Spleen (tissue), 11 donors: ENCODE data around the gene TMEM37. TPM values are rescaled to one million over a fixed set of nuclear protein-coding genes. Genes with fewer than 3 reads are reported as not detected.

Experiments used
- DNase-seq: peaks from one replicate; pipeline ENCODE4 v3.0.0-alpha.2; 2020
- H3K27ac ChIP-seq, 8 donors: fragments of 200-600 bp; sonication (generic) in 7 of 8; 1 replicate in 4 of 8; 2 replicates in 4 of 8; pipeline versions ENCODE4 v1.5.0 to v1.8.0; 2016 to 2021; ENCODE audit warnings: inconsistent platforms in 4 of 8, mild to moderate bottlenecking in 4 of 8, moderate library complexity in 1 of 8
- H3K27me3 ChIP-seq, 7 donors: fragments of 200-600 bp; sonication (generic) in 6 of 7; replicated peaks in 1 of 7; 1 replicate in 4 of 7; 2 replicates in 3 of 7; pipeline versions ENCODE4 v1.5.0 to v1.8.0; 2016 to 2021; ENCODE audit warnings: inconsistent platforms in 3 of 7, mild to moderate bottlenecking in 1 of 7
- H3K36me3 ChIP-seq, 6 donors: fragments of 200-600 bp; sonication (generic) in 5 of 6; 1 replicate in 4 of 6; 2 replicates in 2 of 6; pipeline versions ENCODE4 v1.5.0 to v1.8.0; 2016 to 2021; ENCODE audit warnings: inconsistent platforms in 2 of 6
- H3K4me1 ChIP-seq, 6 donors: fragments of 200-600 bp; sonication (generic) in 5 of 6; 1 replicate in 3 of 6; 2 replicates in 3 of 6; pipeline versions ENCODE4 v1.5.0 to v1.8.0; 2016 to 2021; ENCODE audit warnings: inconsistent platforms in 3 of 6
- H3K4me3 ChIP-seq, 8 donors: fragments of 200-600 bp; sonication (generic) in 7 of 8; 1 replicate in 4 of 8; 2 replicates in 4 of 8; pipeline versions ENCODE4 v1.5.0 to v1.8.0; 2016 to 2021; ENCODE audit warnings: inconsistent platforms in 4 of 8, mild to moderate bottlenecking in 4 of 8, moderate library complexity in 2 of 8
- H3K9me3 ChIP-seq, 8 donors: fragments of 200-600 bp; sonication (generic) in 7 of 8; 1 replicate in 4 of 8; 2 replicates in 4 of 8; pipeline versions ENCODE4 v1.5.0 to v1.8.0; 2016 to 2021; ENCODE audit warnings: inconsistent platforms in 4 of 8
- POLR2A ChIP-seq, 3 donors: fragments of 450-650 bp; IDR thresholded peaks; one replicate each; pipeline ENCODE4 v1.5.1; 2017; ENCODE audit warnings: antibody characterized with exemption in 3 of 3, mild to moderate bottlenecking in 1 of 3
- POLR2AphosphoS5 ChIP-seq, 3 donors: sonication (generic); formaldehyde crosslinking; IDR thresholded peaks; one replicate each; pipeline ENCODE4 v1.5.1; 2017; ENCODE audit warnings: antibody characterized with exemption in 3 of 3
- WGBS, 5 donors: extraction: QIAGEN DNeasy Blood & Tissue Kit in 3 of 5; methylation state at CpG; one replicate each; pipeline versions ENCODE4 v1.1.5 to v1.1.7; 2013 to 2018; 5-methylcytosine and 5-hydroxymethylcytosine counted together
- intact Hi-C: fragments of 100-400 bp; cut with DNase I; formaldehyde crosslinking; loops from one replicate; pipeline ENCODE4 v1.15.0; 2023; ENCODE audit warnings: low total_unique reads
- polyA plus RNA-seq, 3 donors: library from polyadenylated mRNA; stranded (reverse); fragments of 200-250 nt; gene quantifications; one replicate each; pipeline ENCODE4 v1.2.1, GENCODE V29; 2013
- total RNA-seq, 7 donors: library from RNA; depleted of rRNA in 3 of 7; stranded (reverse); fragments of >200 nt in 3 of 7; fragmentation: NEBNext Ultra II Directional in 4 of 7; extraction: Animal tissue kit (Norgen Biotek cat#: 25700) in 4 of 7; gene quantifications; one replicate each; pipeline versions ENCODE4 v1.1.0 to v1.2.1, GENCODE V29; 2016 to 2021
- TF ChIP-seq, protein P1 (sequence below), 11 experiments: fragments of 200-600 bp in 7 of 11; fragments of 450-650 bp in 4 of 11; sonication (generic) in 4 of 11; IDR thresholded peaks in 8 of 11; conservative IDR thresholded peaks in 3 of 11; 1 replicate in 7 of 11; 2 replicates in 4 of 11; pipeline versions ENCODE4 v1.4.0 to v1.8.0; 2016 to 2021; ENCODE audit warnings: antibody characterized with exemption in 11 of 11, inconsistent platforms in 4 of 11, mild to moderate bottlenecking in 1 of 11
- donor health status: healthy with polysubstance abuse.
- donor health status: DM: no; HTN: no; CAD: no; lungs with moderate emphysema.
- donor health status: DM: no; HTN: no; CAD: no.
- donor health status: Bipolar disorder and iron deficiency.
- donor health status: healthy.
- donor health status: DM: no; HTN: no; CAD: no.
- donor health status: DM: yes; HTN: yes; CAD: no.

The TMEM37 gene
- total and polyA plus RNA-seq, 10 donors = 5.9 to 53.2 (median 25.1) TPM

DNA sequence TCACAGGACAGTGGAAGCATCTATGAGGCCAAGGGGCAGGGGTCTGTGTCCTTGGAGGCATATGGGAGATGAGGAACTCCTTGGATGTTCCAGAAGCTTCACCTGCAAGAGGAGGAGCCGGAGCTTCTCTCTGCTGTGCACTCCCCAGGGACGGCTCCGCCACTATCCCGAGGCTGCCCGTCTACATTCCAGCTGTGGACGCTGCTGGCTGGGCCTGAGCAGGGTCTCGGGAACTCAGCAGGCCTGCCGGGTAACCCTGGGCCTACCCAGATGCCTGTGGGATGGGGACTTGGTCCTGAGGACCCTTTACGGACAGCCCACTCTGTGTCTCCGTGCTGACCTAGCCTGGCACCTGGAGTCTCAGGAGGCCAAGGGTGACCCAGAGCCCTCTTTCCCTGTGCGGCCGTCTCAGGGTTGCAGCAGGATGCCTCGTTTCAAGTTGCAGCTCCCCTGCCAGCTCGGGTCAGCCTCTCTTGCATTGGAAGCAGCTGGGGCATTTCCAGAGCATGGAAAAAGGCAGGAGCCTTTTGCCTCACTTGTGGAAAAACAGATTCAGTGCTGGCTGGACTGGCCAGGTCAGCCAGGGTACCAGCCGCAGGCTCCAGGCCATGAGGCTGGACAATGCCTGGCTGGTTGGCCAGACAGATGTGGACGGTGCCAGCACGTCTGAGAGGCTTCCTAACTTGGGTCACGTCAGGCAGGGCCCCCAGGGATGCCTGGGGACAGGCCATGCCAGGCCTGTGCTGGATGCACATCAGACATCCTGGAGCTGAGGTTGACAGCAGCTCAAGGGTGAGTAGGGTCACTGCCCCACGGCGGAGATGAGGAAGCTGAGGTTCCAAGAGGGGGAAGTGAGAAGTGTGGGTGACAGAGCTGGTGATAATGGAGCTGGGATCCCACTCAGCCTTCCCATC, 51.1 kb downstream of the TMEM37 start:
- Histone ChIP-seq H3K27ac (no peak overlapping the region), H3K9me3 (no peaks in the 10 kb centered on the region), H3K36me3 (no peaks in the 10 kb centered on the region), H3K4me1 (peaks cover 0 to 11% (median 1%) of the 10 kb centered on the region in 6 donors), H3K4me3 (no peak overlapping the region), H3K27me3 (peaks cover 0 to 48% (median 0%) of the 10 kb centered on the region in 7 donors)
- no peak for DNase-seq
- 53 to 86% (median 74%) methylated on average over 12 to 20 of the region's 20 CpGs for WGBS, 5 donors
- intact Hi-C loops = no loop called here
- TF ChIP-seq, protein P1, sequence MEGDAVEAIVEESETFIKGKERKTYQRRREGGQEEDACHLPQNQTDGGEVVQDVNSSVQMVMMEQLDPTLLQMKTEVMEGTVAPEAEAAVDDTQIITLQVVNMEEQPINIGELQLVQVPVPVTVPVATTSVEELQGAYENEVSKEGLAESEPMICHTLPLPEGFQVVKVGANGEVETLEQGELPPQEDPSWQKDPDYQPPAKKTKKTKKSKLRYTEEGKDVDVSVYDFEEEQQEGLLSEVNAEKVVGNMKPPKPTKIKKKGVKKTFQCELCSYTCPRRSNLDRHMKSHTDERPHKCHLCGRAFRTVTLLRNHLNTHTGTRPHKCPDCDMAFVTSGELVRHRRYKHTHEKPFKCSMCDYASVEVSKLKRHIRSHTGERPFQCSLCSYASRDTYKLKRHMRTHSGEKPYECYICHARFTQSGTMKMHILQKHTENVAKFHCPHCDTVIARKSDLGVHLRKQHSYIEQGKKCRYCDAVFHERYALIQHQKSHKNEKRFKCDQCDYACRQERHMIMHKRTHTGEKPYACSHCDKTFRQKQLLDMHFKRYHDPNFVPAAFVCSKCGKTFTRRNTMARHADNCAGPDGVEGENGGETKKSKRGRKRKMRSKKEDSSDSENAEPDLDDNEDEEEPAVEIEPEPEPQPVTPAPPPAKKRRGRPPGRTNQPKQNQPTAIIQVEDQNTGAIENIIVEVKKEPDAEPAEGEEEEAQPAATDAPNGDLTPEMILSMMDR (IDR thresholded peaks at IDR 0.05 in 8 of 11, conservative IDR thresholded peaks at IDR 0.05 in 3 of 11) = no peak
- TF ChIP-seq POLR2A (IDR thresholded peaks at IDR 0.05) (no peak), POLR2AphosphoS5 (IDR thresholded peaks at IDR 0.05) (no peak)

DNA sequence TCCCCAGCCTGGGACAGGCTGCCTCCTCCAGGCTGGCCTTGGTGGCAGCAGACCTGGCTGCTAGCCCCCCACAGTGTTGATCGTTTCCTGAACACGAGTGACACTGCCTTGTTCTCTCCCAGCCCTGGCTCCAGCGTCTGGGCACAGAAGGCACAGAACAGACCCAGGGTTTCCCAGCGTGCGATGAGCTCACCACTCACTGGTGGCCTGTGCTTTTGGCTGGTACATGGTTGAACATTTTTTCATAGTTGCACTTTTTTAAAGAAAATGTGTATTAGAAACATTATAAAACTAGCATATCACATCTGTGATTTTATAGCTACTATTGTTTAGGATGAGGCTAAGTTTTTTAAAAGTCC, 51.7 kb downstream of the TMEM37 start:
- Histone ChIP-seq H3K36me3 (no peaks in the 10 kb centered on the region), H3K4me1 (peaks cover 0 to 13% (median 1%) of the 10 kb centered on the region in 6 donors), H3K4me3 (no peak overlapping the region), H3K9me3 (no peaks in the 10 kb centered on the region), H3K27ac (no peak overlapping the region), H3K27me3 (peaks cover 0 to 48% (median 0%) of the 10 kb centered on the region in 7 donors)
- 66 to 78% (median 74%) methylated on average over 4 to 5 of the region's 5 CpGs for WGBS, 5 donors
- DNase-seq = no peak
- no peak for TF ChIP-seq POLR2A (IDR thresholded peaks at IDR 0.05)
- TF ChIP-seq, protein P1 (IDR thresholded peaks at IDR 0.05 in 8 of 11, conservative IDR thresholded peaks at IDR 0.05 in 3 of 11) = no peak
- no peak for TF ChIP-seq POLR2AphosphoS5 (IDR thresholded peaks at IDR 0.05)
- intact Hi-C loops = no loop called here

DNA sequence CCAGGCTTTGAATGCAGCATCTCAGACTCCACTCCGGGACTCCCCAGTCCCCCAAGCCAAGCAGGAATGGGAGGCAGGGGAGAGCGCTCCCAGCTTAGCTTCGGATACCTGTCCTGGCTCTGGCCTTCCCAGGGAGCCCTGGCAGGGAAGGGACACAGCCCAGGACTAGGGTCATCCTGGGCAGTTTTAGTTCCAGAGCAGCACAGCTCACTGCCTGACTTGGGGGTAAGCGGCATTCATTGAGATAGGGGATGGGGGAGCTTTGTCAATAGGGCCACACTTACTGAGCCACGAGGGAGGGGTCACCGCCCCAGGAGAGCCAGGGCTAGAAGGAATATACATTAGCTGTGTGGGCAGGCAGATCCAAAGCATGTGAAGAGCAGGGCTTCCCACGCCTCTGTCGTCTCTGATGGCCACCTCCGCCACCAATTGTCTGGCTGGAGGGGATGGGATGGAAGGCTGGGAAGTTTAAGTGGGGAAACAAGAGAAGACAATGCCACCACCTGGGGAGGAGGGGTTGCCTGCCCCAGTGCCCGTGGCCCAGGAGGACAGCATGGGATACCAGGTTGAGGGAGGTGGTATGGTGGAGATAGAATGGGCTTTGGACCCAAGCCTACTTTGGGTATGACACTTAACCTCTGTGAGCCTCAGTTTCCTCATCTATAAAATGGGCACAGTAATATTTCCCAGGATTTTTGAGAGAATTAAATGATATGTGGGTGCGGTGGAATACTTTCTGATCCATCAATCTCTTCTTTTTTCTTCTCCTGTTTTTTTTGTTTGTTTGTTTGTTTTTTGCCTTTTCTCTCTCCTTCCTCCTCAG, 52.5 kb downstream of the TMEM37 start:
- Histone ChIP-seq H3K4me3 (no peak overlapping the region), H3K9me3 (no peaks in the 10 kb centered on the region), H3K36me3 (no peaks in the 10 kb centered on the region), H3K27me3 (peaks cover 0 to 56% (median 0%) of the 10 kb centered on the region in 7 donors), H3K4me1 (peaks cover 0 to 13% (median 1%) of the 10 kb centered on the region in 6 donors), H3K27ac (no peak overlapping the region)
- TF ChIP-seq, protein P1 (IDR thresholded peaks at IDR 0.05 in 8 of 11, conservative IDR thresholded peaks at IDR 0.05 in 3 of 11) = no peak
- no peak for TF ChIP-seq POLR2A (IDR thresholded peaks at IDR 0.05)
- TF ChIP-seq POLR2AphosphoS5 (IDR thresholded peaks at IDR 0.05) = no peak
- intact Hi-C loops = no loop called here
- 90 to 92% (median 91%) methylated on average over 8 to 11 of the region's 11 CpGs for WGBS, 5 donors
- no peak for DNase-seq
